H9 (cell line): ENCODE measurements around the gene PDZRN4. TPM values are rescaled to one million over a fixed set of nuclear protein-coding genes. Genes with fewer than 3 reads are reported as not detected.

Experiments used
- DNase-seq: peaks from one replicate; pipeline ENCODE4 v3.0.0-alpha.2; 2017
- H2AFZ ChIP-seq: one replicate; pipeline ENCODE4 v1.6.1; 2013; ENCODE audit warnings: mild to moderate bottlenecking, low read length, control low read depth, moderate library complexity
- H2AK5ac ChIP-seq: 2 replicates; pipeline ENCODE4 v1.6.1; 2013; ENCODE audit warnings: low read length, control low read depth, mixed read lengths; ENCODE audit not compliant: insufficient read length
- H2BK120ac ChIP-seq: one replicate; pipeline ENCODE4 v1.6.1; 2013; ENCODE audit warnings: low read depth, mild to moderate bottlenecking, low read length, control low read depth, inconsistent platforms; ENCODE audit not compliant: poor library complexity, severe bottlenecking
- H2BK12ac ChIP-seq: 2 replicates; pipeline ENCODE4 v1.6.1; 2013; ENCODE audit warnings: low read length, control low read depth, mixed read lengths, low read depth; ENCODE audit not compliant: insufficient read length
- H2BK15ac ChIP-seq: 2 replicates; pipeline ENCODE4 v1.6.1; 2013; ENCODE audit warnings: low read depth, low read length, control low read depth
- H2BK20ac ChIP-seq: one replicate; pipeline ENCODE4 v1.6.1; 2013; ENCODE audit warnings: low read depth, mild to moderate bottlenecking, low read length, control low read depth, inconsistent platforms; ENCODE audit not compliant: poor library complexity, severe bottlenecking
- H2BK5ac ChIP-seq: 2 replicates; pipeline ENCODE4 v1.6.1; 2013; ENCODE audit warnings: low read length, control low read depth, mixed read lengths; ENCODE audit not compliant: insufficient read length
- H3K14ac ChIP-seq: 2 replicates; pipeline ENCODE4 v1.6.1; 2013; ENCODE audit warnings: low read length, control low read depth; ENCODE audit not compliant: insufficient read depth
- H3K18ac ChIP-seq: 2 replicates; pipeline ENCODE4 v1.6.1; 2013; ENCODE audit warnings: low read depth, mild to moderate bottlenecking, mixed read lengths, low read length, control low read depth; ENCODE audit not compliant: insufficient read length
- H3K23ac ChIP-seq: 2 replicates; pipeline ENCODE4 v1.6.1; 2013; ENCODE audit warnings: low read length, control low read depth, mixed read lengths, low read depth; ENCODE audit not compliant: insufficient read length
- H3K23me2 ChIP-seq: 2 replicates; pipeline ENCODE4 v1.6.1; 2013; ENCODE audit warnings: low read depth, mild to moderate bottlenecking, mixed read lengths, low read length, control low read depth; ENCODE audit not compliant: insufficient read length, poor library complexity, severe bottlenecking
- H3K27ac ChIP-seq: 2 replicates; pipeline ENCODE4 v1.5.1; 2013; ENCODE audit warnings: low read length, control low read depth, mixed read lengths, low read depth; ENCODE audit not compliant: insufficient read length
- H3K27me3 ChIP-seq: 2 replicates; pipeline ENCODE4 v1.6.1; 2013; ENCODE audit warnings: low read length, control low read depth, inconsistent platforms; ENCODE audit not compliant: insufficient read depth
- H3K4ac ChIP-seq: 2 replicates; pipeline ENCODE4 v1.6.1; 2013; ENCODE audit warnings: low read depth, mild to moderate bottlenecking, control low read depth, inconsistent platforms, low read length, moderate library complexity
- H3K4me1 ChIP-seq: 2 replicates; pipeline ENCODE4 v1.6.1; 2013; ENCODE audit warnings: low read length, control low read depth, inconsistent platforms; ENCODE audit not compliant: insufficient read depth
- H3K4me2 ChIP-seq: 2 replicates; pipeline ENCODE4 v1.6.1; 2013; ENCODE audit warnings: low read length, control low read depth, mixed read lengths; ENCODE audit not compliant: insufficient read length, insufficient read depth
- H3K56ac ChIP-seq: 2 replicates; pipeline ENCODE4 v1.6.1; 2013; ENCODE audit warnings: low read depth, mild to moderate bottlenecking, mixed read lengths, low read length, control low read depth; ENCODE audit not compliant: insufficient read length
- H3K79me1 ChIP-seq: 2 replicates; pipeline ENCODE4 v1.6.1; 2013; ENCODE audit warnings: low read depth, mild to moderate bottlenecking, moderate library complexity, low read length, control low read depth, inconsistent platforms; ENCODE audit not compliant: insufficient read depth, poor library complexity, severe bottlenecking
- H3K79me2 ChIP-seq: 2 replicates; pipeline ENCODE4 v1.6.1; 2013; ENCODE audit warnings: low read length, control low read depth, inconsistent platforms; ENCODE audit not compliant: insufficient read depth
- H3K9ac ChIP-seq: 2 replicates; pipeline ENCODE4 v1.6.1; 2013; ENCODE audit warnings: low read length, control low read depth, mixed read lengths; ENCODE audit not compliant: insufficient read length; ENCODE audit errors: extremely low read depth
- H3K9me3 ChIP-seq: one replicate; pipeline ENCODE4 v1.6.1; 2013; ENCODE audit warnings: low read depth, low read length, inconsistent platforms; ENCODE audit not compliant: control insufficient read depth
- H3T11ph ChIP-seq: one replicate; pipeline ENCODE4 v1.6.1; 2013; ENCODE audit warnings: mild to moderate bottlenecking, low read length, control low read depth, inconsistent platforms
- H4K20me1 ChIP-seq: one replicate; pipeline ENCODE4 v1.6.1; 2013; ENCODE audit not compliant: control insufficient read depth, insufficient read length, insufficient read depth
- H4K5ac ChIP-seq: 2 replicates; pipeline ENCODE4 v1.6.1; 2013; ENCODE audit warnings: low read depth, mild to moderate bottlenecking, mixed read lengths, low read length, control low read depth; ENCODE audit not compliant: insufficient read length
- H4K8ac ChIP-seq: replicated peaks from 2 replicates; pipeline ENCODE4 v1.6.1; 2013; ENCODE audit warnings: low read length, control low read depth, mixed read lengths, low read depth; ENCODE audit not compliant: insufficient read length
- H4K91ac ChIP-seq: 2 replicates; pipeline ENCODE4 v1.6.1; 2013; ENCODE audit warnings: low read depth, mild to moderate bottlenecking, moderate library complexity, mixed read lengths, low read length, control low read depth; ENCODE audit not compliant: insufficient read length
- H3K27ac Mint-ChIP-seq, 3 experiments: 2 replicates in 2 of 3; 3 replicates in 1 of 3; pipeline ENCODE4 v1.8.0; 2020 to 2021; ENCODE audit warnings: mixed read lengths in 3 of 3, mild to moderate bottlenecking in 1 of 3, moderate library complexity in 1 of 3
- H3K27me3 Mint-ChIP-seq: 2 replicates; pipeline ENCODE4 v1.8.0; 2021; ENCODE audit warnings: low read depth, mild to moderate bottlenecking, moderate library complexity, mixed read lengths
- H3K36me3 Mint-ChIP-seq, 3 experiments: 2 replicates in 2 of 3; 3 replicates in 1 of 3; pipeline ENCODE4 v1.8.0; 2020 to 2021; ENCODE audit warnings: low read depth in 3 of 3, mixed read lengths in 3 of 3; ENCODE audit not compliant: insufficient read depth in 1 of 3
- H3K4me1 Mint-ChIP-seq, 2 experiments: 2 replicates each; pipeline ENCODE4 v1.8.0; 2020; ENCODE audit warnings: mixed read lengths in 2 of 2
- H3K4me3 Mint-ChIP-seq, 2 experiments: 2 replicates in 1 of 2; 3 replicates in 1 of 2; pipeline ENCODE4 v1.8.0; 2020 to 2021; ENCODE audit warnings: mild to moderate bottlenecking in 2 of 2, mixed read lengths in 2 of 2, moderate library complexity in 1 of 2
- H3K9me3 Mint-ChIP-seq, 2 experiments: 2 replicates in 1 of 2; 3 replicates in 1 of 2; pipeline ENCODE4 v1.8.0; 2020; ENCODE audit warnings: mild to moderate bottlenecking in 2 of 2, mixed read lengths in 2 of 2, moderate library complexity in 1 of 2
- CTCF ChIP-seq: fragments of 200-600 bp; sonication (generic); conservative IDR thresholded peaks from 3 replicates; pipeline ENCODE4 v1.8.0; 2021; ENCODE audit warnings: antibody characterized with exemption, mild to moderate bottlenecking
- WGBS: extraction: QIAGEN DNeasy Blood & Tissue Kit; methylation state at CpG from one replicate; pipeline ENCODE4 v1.1.7; 2013; ENCODE audit warnings: missing lambda C conversion rate, low lambda C conversion rate, mixed read lengths; ENCODE audit not compliant: insufficient read length; ENCODE audit errors: extremely low coverage; 5-methylcytosine and 5-hydroxymethylcytosine counted together
- total RNA-seq: library from RNA; stranded (reverse); gene quantifications from 2 replicates; pipeline ENCODE4 v1.2.1, GENCODE V29; 2021

The PDZRN4 gene
- total RNA-seq, 1 experiment from 2014 or later, result not detected

- no CpG with 5 or more reads among the region's 1 CpG for WGBS
- H3T11ph ChIP-seq, result no peak overlapping the region
- Mint-ChIP-seq H3K9me3 (peaks cover 3 to 5% of the 10 kb centered on the region in 2 experiments), H3K4me3 (no peak overlapping the region), H3K27me3 (peaks cover 29% of the 10 kb centered on the region), H3K36me3 (peaks cover 0 to 6% (median 4%) of the 10 kb centered on the region in 3 experiments; a peak in 5 of 7 replicates), H3K4me1 (peaks cover 13 to 27% of the 10 kb centered on the region in 2 experiments), H3K27ac (no peak overlapping the region)
- no peaks in the 10 kb centered on the region for H3K4me1 ChIP-seq
- no peak overlapping the region for H3K18ac ChIP-seq
- H2AFZ ChIP-seq, result no peak overlapping the region
- H3K79me2 ChIP-seq, result no peaks in the 10 kb centered on the region
- H4K20me1 ChIP-seq, result no peaks in the 10 kb centered on the region
- H3K4me2 ChIP-seq, result no peak overlapping the region
- H3K9ac ChIP-seq, result no peak overlapping the region
- no peak overlapping the region for H2BK15ac ChIP-seq
- no peak overlapping the region for H4K91ac ChIP-seq
- no peak overlapping the region for H2BK5ac ChIP-seq
- H4K5ac ChIP-seq, result no peak overlapping the region
- H2BK20ac ChIP-seq, result no peak overlapping the region
- no peak overlapping the region for H3K4ac ChIP-seq
- no peak overlapping the region for H2AK5ac ChIP-seq
- no peak overlapping the region for H3K27ac ChIP-seq
- H3K23ac ChIP-seq, result no peak overlapping the region
- no peak overlapping the region for H2BK12ac ChIP-seq
- no peak for DNase-seq
- H3K14ac ChIP-seq, result no peak overlapping the region
- H3K56ac ChIP-seq, result no peak overlapping the region
- peaks cover 2% of the 10 kb centered on the region; the same call in 1 of the 2 replicates for H3K27me3 ChIP-seq
- TF ChIP-seq CTCF, result no peak
- no peak overlapping the region for H2BK120ac ChIP-seq
- H3K23me2 ChIP-seq, result no peaks in the 10 kb centered on the region
- H3K79me1 ChIP-seq, result no peaks in the 10 kb centered on the region
- no peak overlapping the region for H4K8ac ChIP-seq
- H3K9me3 ChIP-seq, result no peaks in the 10 kb centered on the region
These were observed 433.2 kb downstream of the PDZRN4 start for GRCh38 chr12:41621291-41621690.
